Left ventricle myocardium superior (tissue), 1 donor: Measurements from ENCODE around the gene RASGRF2. TPM values are rescaled to one million over a fixed set of nuclear protein-coding genes. Genes with fewer than 3 reads are reported as not detected.
"Not testable (repeated sequence)": the region's sequence is repeated elsewhere in the genome, so short reads cannot be mapped to it uniquely, and the experiment has no call there.

Experiments used
- ATAC-seq: fragments of 200-7000 bp; cut with Tn5 transposase; one replicate; pipeline ENCODE4 v1.9.1; 2020; ENCODE audit warnings: mild to moderate bottlenecking, moderate library complexity
- DNase-seq: peaks from one replicate; pipeline ENCODE4 v3.0.0-alpha.2; 2020
- intact Hi-C: fragments of 100-400 bp; cut with micrococcal nuclease; formaldehyde crosslinking; loops from one replicate; pipeline ENCODE4 v1.11.0; 2022
- total RNA-seq: library from RNA; stranded (reverse); fragmentation: NEBNext Ultra II Directional; extraction: Animal tissue kit (Norgen Biotek cat#: 25700); gene quantifications from one replicate; pipeline ENCODE4 v1.2.1, GENCODE V29; 2021
- donor health status: DM: no; HTN: yes; CAD: no; lungs with severe emphysema.

Gene RASGRF2
- total RNA-seq, 1 donor from 2014 or later: 6.5 TPM

DNA sequence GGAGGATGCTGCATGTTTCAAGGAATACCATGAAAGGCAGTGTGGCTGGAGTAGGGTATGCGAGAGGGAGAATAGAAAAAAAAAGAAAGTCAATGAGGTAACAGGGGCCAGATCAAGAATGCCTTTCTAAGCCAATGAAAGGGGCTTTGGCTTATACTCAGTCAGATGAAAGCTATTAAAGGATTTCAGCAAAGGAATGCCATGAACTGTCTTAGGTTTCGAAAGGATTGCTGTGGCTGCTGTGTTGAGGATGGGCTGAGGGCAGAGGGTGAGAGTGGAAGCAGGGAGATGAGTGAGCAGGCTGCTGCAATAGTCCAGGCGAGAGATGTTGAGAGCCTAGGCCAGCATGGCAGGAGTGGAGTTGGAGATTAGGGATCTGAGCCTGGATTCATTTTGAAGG lies 137.6 kb downstream of the RASGRF2 start:
- DNase-seq (no peak), ATAC-seq (no peak)
- intact Hi-C loops: no loop called here

DNA sequence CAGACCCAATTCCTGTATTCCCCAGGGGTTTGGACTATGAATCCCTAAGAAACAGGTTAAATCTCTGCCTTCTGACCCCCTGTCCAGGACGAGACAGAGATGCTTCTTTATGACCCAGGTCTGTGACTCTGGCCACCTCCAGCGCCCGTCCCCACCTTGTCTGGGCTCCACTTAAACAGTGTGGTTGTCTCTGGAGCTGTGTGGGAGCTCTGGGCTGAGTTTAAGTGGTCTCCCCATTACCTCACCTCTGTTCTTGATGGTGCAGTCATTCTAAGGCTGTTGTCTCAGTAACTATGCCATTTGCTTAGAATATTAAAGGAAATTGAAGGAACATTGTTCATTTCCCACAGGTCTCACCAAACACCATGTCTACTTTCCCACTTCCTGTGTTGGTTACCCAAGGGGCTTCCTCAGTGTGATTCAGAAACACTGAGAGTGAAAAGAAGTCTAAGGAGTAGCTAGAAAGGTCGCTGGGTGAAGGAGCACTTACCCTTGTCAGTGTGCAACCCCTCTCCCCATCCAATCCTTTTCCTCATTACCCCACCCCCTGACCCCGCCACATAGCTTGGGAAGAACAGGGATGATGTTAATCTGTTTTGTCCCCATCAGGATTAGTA lies 145.2 kb downstream of the RASGRF2 start:
- ATAC-seq: no peak
- DNase-seq: no peak
- intact Hi-C loops: no loop called here

DNA sequence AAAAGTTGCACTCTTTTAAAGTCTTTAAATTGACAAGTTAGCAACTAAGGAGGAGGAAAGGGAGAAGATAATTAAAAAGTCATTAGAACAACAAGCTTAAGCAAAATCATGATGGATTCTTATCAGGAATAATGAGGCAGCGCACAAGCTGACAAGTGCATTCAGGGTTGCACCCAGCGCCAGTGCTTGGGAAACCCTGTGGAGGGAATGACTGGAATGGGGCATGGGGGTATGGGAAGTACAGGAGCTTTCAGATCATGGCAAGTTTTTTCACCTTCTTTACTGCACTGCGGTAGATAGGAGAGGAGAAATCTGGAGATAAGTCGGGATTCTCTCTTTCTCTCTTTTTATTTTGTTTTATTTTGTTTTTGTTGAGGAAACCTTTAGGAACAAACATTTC lies 155.1 kb downstream of the RASGRF2 start:
- ATAC-seq (no peak), DNase-seq (no peak)
- intact Hi-C loops: no loop called here

DNA sequence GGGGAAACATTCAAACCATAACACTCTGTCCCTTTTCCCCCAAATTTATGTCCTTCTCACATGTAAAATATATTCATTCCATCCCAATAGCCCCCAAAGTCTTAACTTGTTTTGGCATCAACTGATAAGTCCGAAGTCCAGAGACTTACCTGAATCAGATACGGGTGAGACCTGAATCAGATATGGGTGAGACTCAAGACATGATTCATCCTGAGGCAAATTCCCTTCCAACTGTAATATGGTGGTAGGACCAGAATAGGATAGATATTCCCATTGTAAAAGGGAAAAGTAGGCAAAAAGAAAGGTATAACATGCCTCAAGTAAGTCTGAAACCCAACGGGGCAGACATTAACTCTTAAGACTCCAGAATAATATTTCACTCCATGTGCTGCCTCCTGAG lies 157.4 kb downstream of the RASGRF2 start:
- ATAC-seq: no peak
- DNase-seq: no peak
- intact Hi-C loops: no loop called here

DNA sequence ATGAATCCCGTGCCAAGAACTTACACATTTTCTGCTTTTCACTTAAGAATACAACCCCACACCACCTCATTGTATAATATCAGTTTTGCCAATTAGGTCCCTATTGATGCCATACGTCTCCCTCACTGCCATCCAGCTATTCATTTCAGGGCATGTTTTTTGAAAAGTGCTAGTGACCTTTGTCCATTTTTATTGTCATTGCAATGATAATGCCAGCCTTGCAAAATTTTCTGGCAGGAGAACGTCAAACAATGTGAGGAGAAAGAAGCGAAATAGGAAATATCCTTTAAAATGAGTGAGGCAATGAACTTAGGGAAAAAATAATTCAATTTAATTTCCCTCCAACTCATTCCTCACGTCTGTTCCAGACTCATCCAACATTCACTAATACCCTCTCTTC lies 161.1 kb downstream of the RASGRF2 start:
- intact Hi-C loops: no loop called here
- no peak for ATAC-seq
- no peak for DNase-seq

DNA sequence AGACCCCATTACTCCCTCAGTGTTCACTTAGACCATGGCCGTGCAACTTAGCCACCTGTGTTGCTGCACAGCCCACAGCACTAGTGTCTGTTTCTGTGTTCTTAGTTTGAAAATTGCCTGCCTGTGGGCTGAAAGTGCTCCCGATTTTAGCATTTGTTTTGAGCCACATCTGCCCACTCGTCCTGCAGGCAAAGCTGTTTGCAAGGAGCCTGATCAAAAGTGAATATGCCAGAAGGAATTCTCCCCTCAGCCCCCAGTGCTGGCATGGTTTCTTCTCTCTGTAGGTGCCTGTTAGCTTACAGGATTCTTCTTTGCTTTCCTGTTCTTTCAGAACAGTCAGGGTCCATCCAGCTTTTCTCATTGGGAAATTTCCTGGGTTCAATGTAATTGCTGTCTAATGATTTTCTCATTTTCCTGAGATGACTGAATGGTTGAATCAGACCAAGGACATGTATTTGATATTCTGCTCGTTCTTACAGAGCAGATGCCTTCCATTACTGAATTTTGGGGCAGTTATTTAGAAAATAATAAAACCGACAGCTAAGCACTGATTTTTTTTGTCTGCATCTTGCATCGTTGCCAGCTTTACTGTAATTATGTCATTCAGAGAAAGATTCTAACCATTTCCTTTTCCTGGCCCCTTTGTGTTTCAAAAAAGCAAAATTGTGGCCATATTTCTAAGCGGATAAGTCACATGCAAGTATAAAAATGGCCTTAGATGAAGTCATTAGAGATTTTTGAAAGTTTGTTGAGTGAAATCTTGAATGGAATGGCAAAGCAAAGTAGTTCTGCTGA lies 161.9 kb downstream of the RASGRF2 start:
- ATAC-seq (no peak), DNase-seq (no peak)
- intact Hi-C loops: no loop called here

DNA sequence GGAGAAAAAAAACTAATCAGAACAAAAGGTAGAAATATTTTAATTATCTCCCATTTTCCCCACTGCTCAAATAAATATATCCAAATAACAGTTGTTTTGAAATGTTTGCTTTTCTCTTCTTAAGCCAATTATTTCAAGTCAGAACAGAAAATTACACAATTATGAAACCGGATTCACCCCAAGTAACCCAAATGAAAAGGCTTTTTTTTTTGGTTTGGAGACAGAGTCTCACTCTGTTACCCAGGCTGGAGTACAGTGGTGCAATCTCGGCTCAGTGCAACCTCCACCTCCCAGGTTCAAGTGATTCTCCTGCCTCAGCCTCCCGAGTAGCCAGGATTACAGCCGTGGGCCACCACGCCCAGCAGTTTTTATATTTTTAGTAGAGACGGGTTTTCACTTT lies 164.5 kb downstream of the RASGRF2 start:
- ATAC-seq, intact Hi-C loops, DNase-seq: not testable (repeated sequence)

DNA sequence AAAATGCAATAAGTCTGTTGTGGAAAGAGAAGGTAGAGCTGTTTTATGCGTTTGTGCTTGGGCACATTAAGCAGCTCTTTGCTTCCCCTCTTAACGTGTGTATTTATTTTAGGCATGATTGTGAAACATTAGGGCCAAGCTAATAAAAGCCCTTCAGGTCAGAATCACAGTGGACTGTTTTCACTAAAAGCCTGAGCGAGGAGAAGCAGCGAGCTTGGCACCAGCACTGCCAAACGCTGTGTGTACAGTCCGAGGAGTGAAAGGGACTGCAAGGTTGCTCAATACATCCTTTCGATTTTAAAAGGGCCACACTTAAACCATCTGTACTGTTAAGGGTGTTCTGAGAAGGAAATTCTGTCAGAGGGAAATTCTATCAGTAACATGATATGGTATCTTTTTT lies 165.8 kb downstream of the RASGRF2 start:
- ATAC-seq (no peak), DNase-seq (no peak)
- intact Hi-C loops: no loop called here

DNA sequence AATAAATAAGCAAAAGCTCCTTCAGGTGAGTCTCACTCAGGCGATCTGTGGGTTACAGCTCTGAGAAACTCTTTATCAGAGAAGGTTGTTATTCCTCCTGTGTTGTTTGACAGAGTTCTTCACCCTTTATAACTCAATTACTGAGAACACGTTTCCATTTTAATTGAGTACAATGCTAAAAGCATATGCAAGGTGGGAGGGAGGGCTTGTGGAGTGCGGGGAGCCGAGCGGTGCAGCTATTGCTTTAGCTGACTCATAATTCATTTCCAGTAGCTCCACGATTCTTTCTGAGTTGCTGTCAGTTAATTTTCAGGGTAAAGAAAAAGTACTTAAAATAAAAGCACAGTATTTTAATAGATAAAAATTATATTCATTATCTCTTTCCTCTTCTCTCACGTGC lies 168.3 kb downstream of the RASGRF2 start:
- DNase-seq (no peak), ATAC-seq (no peak)
- intact Hi-C loops: no loop called here

DNA sequence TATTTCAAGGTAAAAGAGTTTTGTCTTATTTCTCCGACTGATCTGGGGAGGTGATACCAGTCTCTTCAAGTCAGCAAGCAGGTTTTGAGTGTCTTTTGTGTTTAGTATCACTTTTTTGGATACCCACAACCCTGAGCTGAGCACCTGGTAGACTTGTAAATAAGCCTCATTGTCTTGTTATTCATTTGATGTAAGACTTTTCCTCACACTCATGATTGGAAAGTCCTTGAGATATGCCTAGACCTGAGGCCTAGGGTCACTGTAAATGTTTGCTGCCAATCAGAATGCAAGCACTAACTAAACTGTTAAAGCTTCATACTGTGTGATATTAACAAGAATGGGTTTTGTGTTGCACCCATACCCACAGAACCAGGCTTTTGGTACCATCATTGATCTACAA lies 172.2 kb downstream of the RASGRF2 start:
- no peak for DNase-seq
- intact Hi-C loops: no loop called here
- no peak for ATAC-seq

DNA sequence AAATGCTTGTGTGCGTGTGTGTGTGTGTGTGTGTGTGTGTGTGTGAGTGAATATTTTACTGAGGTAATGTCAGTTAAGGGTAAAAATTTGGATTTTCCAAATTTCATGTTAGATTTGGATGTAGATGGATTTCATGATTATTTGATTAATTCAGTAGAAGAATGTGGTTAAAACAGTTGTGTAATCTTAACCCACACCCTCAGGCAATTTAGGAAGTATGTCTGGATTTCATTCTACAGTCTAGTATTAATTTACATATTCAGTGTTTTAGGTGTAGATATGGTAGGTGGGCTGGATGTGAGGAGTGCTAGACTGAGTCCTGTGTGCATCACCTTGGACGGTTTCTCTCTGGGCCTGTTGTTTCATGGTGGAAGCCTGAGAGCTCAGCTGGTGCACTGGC lies 173.9 kb downstream of the RASGRF2 start:
- intact Hi-C loops: no loop called here
- ATAC-seq: no peak
- DNase-seq: no peak

DNA sequence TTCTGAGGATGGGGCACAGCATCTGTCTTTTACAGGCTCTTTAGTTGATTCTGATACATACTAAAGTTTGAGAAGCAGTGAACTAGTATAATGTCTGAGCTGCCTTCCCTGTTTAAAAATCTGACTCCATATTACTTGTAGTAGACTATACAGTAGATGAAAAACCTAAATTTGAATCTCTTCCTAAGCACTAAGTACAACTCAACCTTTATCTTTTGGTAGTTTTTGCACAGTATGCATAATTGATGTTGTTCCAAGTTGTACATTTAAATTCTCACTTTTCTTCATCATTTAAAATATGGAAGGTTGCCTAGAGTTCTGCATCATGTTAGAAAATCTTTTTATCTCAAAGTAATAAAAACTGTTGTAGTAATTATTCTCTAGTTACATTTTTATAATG lies 174.4 kb downstream of the RASGRF2 start:
- ATAC-seq: no peak
- DNase-seq: no peak
- intact Hi-C loops: no loop called here

DNA sequence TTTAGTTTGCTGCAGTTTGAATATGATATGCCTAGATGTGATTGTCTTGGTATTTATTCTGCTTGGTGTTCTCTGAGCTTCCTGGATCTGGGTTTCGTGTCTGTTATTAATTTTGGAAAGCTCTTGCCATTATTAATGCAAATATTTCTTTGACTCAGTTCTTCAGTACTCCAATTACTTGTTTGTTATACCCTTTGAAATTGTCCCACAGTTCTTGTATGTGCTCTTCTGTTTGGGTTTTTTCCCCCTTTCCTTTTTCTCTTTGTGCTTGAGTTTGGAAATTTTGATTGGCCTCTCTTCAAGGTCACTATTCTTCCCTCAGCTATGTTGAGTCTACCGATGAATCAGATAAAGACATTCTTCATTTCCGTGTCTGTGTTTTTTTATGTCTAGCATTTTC lies 176.4 kb downstream of the RASGRF2 start:
- intact Hi-C loops: no loop called here

DNA sequence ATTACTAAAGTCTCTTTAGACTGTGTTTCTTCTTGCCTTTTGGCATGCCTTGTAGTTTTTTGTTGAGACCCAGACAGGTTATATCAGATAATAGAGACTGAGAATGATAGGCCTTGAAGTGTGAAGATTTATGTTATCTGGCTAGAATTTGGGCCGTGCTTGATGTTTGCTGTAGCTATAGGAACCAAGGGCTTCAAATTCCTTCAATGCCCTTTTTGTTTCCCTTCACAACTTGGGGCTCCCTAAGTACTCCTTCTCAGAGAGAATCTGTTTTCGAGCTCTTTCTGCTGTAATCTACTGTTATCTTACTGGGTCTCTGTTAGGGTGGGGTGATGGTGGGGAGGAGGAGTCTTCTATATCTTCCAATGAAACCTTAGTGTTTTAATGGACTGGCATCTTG lies 177.7 kb downstream of the RASGRF2 start:
- intact Hi-C loops: no loop called here
- ATAC-seq (no peak), DNase-seq (no peak)

More for the DNA sequence above, 176.4 kb downstream of the RASGRF2 start:
- DNase-seq (no peak), ATAC-seq (no peak)

DNA sequence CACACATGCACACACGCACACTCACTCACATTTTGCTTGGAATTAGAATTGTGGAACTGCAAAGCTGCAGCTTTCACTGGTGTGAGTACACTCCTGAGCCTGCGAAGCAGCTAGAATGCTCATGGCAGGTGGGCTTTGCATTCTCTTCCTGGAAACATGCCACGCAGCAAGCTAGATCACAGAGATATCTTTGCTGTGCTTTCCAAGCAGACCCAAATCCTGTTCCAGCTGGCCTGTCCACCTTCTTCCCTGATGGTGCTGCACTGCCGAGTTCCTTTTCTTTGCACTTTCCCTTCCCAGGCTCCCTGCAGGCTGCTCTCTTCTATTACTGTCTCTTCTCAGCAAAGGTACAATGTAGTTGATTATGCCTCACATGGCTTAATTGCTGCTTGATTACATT lies 180.3 kb downstream of the RASGRF2 start:
- ATAC-seq: peak; percentile 43
- no peak for DNase-seq
- intact Hi-C loops: no loop called here

DNA sequence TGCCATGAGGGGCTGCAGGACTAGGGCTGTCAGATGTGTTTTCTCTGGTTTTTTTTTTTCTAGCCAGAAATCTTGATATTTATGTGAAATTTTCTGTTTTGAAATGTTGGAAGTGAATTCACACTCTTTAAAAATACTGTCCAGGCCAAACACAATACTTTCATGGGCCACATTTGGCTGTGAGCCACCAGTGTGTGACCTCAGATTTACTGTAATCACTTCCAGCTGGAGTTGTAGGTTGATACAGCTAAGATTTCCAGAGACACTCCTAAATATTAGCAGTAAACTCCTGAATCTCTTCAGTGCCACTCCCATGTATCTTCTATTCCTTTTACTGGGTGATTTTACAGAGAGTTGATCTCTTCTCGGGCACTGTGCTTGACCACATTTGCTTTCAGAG lies 180.8 kb downstream of the RASGRF2 start:
- ATAC-seq (peak; percentile 76), DNase-seq (peak; percentile 62)
- intact Hi-C loops: no loop called here

DNA sequence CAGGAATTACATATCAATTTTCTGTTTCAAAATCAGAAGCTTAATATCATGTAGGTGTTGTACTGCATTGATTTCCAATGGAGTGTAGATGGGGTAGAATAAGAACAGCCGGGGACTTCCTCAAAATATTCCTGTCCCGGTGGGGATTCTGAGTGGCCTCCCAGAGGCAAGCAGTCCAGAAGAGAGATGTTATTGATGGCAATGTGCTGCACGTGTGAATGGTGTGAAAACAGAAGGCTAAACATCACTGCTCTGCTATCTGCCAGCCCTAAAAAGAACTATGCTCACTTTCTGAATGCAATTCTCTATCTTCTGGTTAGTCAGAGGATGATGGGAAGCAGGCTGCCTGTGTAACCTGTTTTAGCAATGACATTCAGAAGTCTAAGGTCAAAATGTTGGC lies 181.9 kb downstream of the RASGRF2 start:
- intact Hi-C loops: no loop called here
- DNase-seq (no peak), ATAC-seq (no peak)

DNA sequence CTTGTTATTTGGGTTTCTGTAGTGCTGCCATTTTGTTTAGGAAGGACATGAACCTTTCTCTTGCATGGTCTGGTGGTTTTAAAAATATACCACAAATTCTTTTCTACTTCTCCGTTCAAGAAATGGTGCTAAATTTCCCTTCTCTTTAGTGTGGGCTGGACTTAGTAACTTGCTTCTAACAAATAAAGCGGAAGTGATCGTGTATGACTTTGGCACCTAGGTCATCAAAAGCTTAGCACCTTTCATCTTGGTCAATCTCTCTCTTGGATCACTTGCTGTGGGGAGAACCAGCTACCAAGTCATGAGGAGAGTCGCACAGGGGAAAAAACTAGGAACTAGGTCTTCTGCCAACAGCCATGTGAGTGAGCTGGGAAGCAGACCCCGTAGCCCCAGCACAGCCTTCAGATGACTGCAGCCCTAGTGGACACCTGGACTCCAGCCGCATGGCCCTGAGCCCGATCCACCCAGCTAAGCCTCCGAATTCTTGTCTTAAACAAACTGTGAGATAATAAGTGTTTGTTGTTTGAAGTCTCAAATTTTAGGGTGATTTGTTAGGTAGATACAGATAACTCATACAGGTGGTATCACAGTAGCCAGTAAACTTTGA lies 185.3 kb downstream of the RASGRF2 start:
- DNase-seq: no peak
- no peak for ATAC-seq
- intact Hi-C loops: no loop called here

DNA sequence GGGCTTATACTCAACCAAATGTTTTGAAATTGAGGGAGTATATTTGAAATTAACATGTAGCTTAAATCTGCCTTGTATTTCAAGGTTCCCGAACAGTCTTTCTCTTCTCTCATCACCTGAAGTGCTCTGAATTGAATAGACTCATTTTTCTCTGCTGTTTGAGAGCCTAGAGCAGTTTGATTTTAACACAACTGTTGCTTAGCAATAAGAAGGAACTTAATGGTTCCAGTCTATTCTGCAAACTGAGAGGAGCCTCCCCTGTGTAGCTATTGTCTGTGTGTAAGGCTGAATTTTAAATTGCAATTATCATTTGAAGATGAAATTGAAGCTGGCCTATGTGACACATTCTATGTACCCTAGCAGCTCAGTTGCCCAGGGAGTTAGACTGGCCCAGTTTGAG lies 185.9 kb downstream of the RASGRF2 start:
- intact Hi-C loops: no loop called here
- ATAC-seq: no peak
- DNase-seq: no peak

DNA sequence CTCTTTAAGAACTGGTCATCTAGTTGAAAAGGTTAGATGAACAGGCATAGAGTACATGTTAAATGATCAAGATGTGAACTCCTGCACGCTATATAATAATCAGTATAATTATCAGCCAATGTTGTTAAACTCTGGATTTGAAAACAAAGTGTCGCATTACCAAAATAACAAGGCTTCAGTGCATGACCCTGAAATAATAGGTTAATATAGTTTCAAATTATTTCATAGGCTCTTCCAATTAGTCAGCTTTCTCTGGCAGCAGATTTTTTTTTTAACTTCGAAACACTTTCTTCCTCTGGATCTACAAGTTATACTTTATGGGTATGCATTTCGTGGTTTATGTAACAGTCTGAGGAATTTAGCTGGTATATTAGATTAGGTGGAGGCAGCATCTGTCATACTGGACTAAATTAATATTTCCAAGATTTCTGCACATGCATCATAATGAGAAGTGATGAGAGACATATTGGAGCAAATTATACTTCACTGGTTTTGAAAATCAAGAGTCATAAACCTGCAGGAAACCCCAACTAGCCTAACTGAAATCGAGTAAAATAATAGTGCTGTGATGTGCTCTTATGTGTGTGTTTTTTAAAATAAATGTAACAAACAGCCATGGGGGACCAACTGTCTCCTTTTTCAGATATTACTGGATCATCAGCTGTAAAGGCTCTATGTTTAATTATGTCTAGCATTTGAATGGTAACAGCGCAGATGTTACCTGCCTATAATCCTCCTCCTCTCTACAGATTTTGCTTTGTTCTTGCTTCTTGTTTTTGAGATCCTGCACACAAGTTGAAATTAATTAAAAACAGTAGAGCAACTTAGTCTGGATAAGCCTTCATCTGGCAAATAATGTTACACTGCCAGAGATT lies 187.1 kb downstream of the RASGRF2 start:
- DNase-seq: no peak
- intact Hi-C loops: no loop called here
- ATAC-seq: no peak
